Measurements from ENCODE around the gene TRNP1.

The TRNP1 gene

GRCh38 chr1:26959722-26960624, 33.5 kb upstream of the TRNP1 start, which contains the start of gene KDF1:
Gene KDF1, minus strand, starts transcription at chr1:26960468. Its CDS starts 8,088 bp downstream, at chr1:26952380.
- no peak for TF ChIP-seq CTCF (IDR thresholded peaks at IDR 0.05; ENCODE audit: low read depth, low read length, missing control alignments)
- no peak for DNase-seq (ENCODE audit: extremely low read depth, low read depth)
- H3K4me3 ChIP-seq (replicated peaks; ENCODE audit: low read depth, low read length), result peak within 1 kb of the TSS; percentile 12

GRCh38 chr1:26960625-26960966, 32.9 kb upstream of the TRNP1 start:
- TF ChIP-seq CTCF (IDR thresholded peaks at IDR 0.05; ENCODE audit: low read depth, low read length, missing control alignments), result no peak
- DNase-seq (ENCODE audit: extremely low read depth, low read depth), result no peak
- H3K4me3 ChIP-seq (replicated peaks; ENCODE audit: low read depth, low read length), result no peak overlapping the region

- no peak for TF ChIP-seq CTCF (IDR thresholded peaks at IDR 0.05; ENCODE audit: low read depth, low read length, missing control alignments)
- H3K4me3 ChIP-seq (replicated peaks; ENCODE audit: low read depth, low read length), result no peak overlapping the region
- DNase-seq (ENCODE audit: extremely low read depth, low read depth), result peak; percentile 96
Measured at GRCh38 chr1:26961826-26962225, 31.7 kb upstream of the TRNP1 start.

- no peak for TF ChIP-seq CTCF (IDR thresholded peaks at IDR 0.05; ENCODE audit: low read depth, low read length, missing control alignments)
- DNase-seq (ENCODE audit: extremely low read depth, low read depth), result no peak
- no peak overlapping the region for H3K4me3 ChIP-seq (replicated peaks; ENCODE audit: low read depth, low read length)
Measured at GRCh38 chr1:26965213-26965612, 28.3 kb upstream of the TRNP1 start.

- H3K4me3 ChIP-seq (replicated peaks; ENCODE audit: low read depth, low read length), result no peak overlapping the region
- TF ChIP-seq CTCF (IDR thresholded peaks at IDR 0.05; ENCODE audit: low read depth, low read length, missing control alignments), result no peak
- DNase-seq (ENCODE audit: extremely low read depth, low read depth), result no peak
Measured at GRCh38 chr1:26965628-26966027, 27.9 kb upstream of the TRNP1 start.

- no peak for DNase-seq (ENCODE audit: extremely low read depth, low read depth)
- H3K4me3 ChIP-seq (replicated peaks; ENCODE audit: low read depth, low read length), result no peak overlapping the region
- no peak for TF ChIP-seq CTCF (IDR thresholded peaks at IDR 0.05; ENCODE audit: low read depth, low read length, missing control alignments)
Measured at GRCh38 chr1:26970810-26971209, 22.7 kb upstream of the TRNP1 start.

Data from HFF-Myc (cell line).